GM12875 (cell line): Measurements from ENCODE around the gene PTPRM.

Experiments
- H3K4me3 ChIP-seq: one replicate; pipeline ENCODE4 v1.5.1; 2011; ENCODE audit warnings: low read depth, low read length, control low read depth
- CTCF ChIP-seq: IDR thresholded peaks from 2 replicates; pipeline ENCODE4 v1.5.1; 2011; ENCODE audit warnings: low read depth, mild to moderate bottlenecking, control low read depth, inconsistent platforms, low read length, moderate library complexity, borderline replicate concordance; ENCODE audit not compliant: insufficient read depth

PTPRM gene

GRCh38 chr18:8412117-8412516 is 845.0 kb downstream of the PTPRM start:
- no peak for TF ChIP-seq CTCF
- H3K4me3 ChIP-seq: no peak overlapping the region

GRCh38 chr18:8413189-8413588 is 846.1 kb downstream of the PTPRM start:
- no peak overlapping the region for H3K4me3 ChIP-seq

GRCh38 chr18:8413751-8414150 is 846.6 kb downstream of the PTPRM start:
- no peak for TF ChIP-seq CTCF
- no peak overlapping the region for H3K4me3 ChIP-seq

More at GRCh38 chr18:8413189-8413588, 846.1 kb downstream of the PTPRM start:
- no peak for TF ChIP-seq CTCF

DNA sequence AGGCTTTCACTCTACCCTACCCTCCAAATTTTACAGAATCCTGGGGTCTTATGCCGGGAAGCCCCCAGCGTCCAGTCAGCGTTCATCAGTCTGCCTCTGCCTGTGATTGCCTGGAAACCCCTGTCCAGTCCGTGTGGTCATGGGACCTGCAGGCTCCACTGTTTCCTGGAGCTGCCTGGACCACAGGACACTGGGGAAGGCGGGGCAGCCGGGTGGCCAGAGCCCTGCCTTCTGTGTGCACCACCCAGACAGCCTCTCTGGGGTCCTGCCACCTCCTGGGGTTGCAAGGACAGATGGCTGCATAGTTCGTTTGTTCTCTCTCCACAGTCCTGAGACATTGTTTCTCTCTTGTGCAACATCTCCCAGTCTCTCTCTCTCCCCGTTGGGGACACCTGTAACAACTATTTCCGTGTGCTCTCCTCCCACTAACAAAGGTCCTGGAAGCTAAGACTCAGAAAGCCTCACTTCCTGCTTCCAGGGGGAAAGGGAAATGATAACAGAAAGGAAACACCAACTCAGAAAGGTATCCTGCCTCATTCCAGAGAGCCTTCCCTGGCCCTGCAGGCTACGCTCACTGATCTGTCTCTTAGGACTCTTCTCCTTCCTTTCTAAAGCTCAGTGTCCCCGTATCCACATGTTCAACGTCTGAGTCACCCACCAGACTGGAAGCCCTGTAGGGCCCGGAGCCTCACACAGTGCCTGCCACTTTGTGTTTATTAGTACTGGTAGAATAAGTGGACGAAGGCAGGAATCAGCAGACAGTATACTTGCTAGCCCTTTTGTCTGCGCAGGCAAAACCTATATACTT is 849.3 kb downstream of the PTPRM start:
- H3K4me3 ChIP-seq: no peak overlapping the region
- no peak for TF ChIP-seq CTCF

DNA sequence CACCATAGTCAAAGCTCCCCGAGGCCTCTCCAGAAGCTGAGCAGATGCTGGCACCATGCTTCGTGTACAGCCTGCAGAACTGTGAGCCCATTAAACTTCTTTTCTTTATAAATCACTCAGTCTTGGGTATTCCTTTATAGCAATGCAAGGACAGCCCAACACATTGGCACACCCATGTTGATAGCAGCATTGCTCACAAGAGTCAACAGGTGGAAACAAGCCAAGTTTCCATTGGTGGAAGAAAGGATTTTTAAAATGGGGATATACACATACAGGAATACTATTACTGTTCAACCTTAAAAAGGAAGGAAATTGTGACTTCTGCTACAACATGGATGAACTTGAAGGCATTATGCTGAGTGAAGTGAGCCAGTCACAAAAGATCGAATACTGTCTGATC is 855.3 kb downstream of the PTPRM start:
- no peak overlapping the region for H3K4me3 ChIP-seq
- TF ChIP-seq CTCF: no peak

DNA sequence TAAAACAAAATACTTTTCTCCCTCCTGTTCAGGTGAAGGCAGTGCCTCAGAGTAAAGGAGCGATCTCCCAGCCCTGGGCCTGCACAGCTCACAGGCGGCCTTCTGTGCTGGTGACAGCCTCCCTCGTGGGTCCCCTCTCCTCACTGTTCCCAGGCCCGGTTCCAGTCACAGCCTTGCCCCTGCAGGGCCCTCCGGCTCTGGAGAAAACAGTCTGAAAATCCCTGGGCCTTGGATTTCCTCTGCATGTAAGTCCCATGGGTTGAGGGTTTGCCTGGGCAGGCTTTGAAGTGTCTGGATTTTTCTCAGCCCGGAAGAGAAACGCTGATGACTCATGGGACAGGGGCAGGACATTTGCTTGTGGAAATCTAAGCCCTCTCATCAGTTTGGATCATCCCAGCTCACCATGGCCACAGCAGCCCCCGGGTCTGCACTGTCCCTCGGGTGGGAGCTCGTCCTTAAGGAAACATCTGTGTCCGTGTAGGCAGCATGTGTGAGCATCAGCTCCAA is 856.0 kb downstream of the PTPRM start:
- H3K4me3 ChIP-seq: no peak overlapping the region
- no peak for TF ChIP-seq CTCF

- TF ChIP-seq CTCF: no peak
Measured at GRCh38 chr18:8424481-8424880, 857.4 kb downstream of the PTPRM start.

More at GRCh38 chr18:8424481-8424880, 857.4 kb downstream of the PTPRM start:
- H3K4me3 ChIP-seq: no peak overlapping the region
